Aorta (tissue), 5 donors: ENCODE data around the gene EPHA6. TPM values are rescaled to one million over a fixed set of nuclear protein-coding genes. Genes with fewer than 3 reads are reported as not detected.
"Not testable (repeated sequence)": the region's sequence is repeated elsewhere in the genome, so short reads cannot be mapped to it uniquely, and the experiment has no call there.

Experiments
- ATAC-seq: fragments of 200-7000 bp; cut with Tn5 transposase; one replicate; pipeline ENCODE4 v1.9.1; 2022; ENCODE audit warnings: moderate library complexity; ENCODE audit not compliant: low FRiP score
- DNase-seq, 2 donors: peaks; one replicate each; pipeline ENCODE4 v3.0.0-alpha.2; 2020
- H3K27ac ChIP-seq, 2 donors: one replicate each; pipeline ENCODE4 v1.5.1; 2013; ENCODE audit warnings: low read length in 2 of 2, mild to moderate bottlenecking in 2 of 2, moderate library complexity in 2 of 2, control low read depth in 1 of 2, inconsistent platforms in 1 of 2, low read depth in 1 of 2
- H3K27me3 ChIP-seq, 2 donors: one replicate each; pipeline ENCODE4 v1.6.1; 2013; ENCODE audit warnings: control low read depth in 1 of 2, low read length in 1 of 2, mild to moderate bottlenecking in 1 of 2, moderate library complexity in 1 of 2; ENCODE audit not compliant: insufficient read depth in 2 of 2, control insufficient read depth in 1 of 2
- H3K36me3 ChIP-seq, 2 donors: one replicate each; pipeline ENCODE4 v1.6.1; 2013; ENCODE audit warnings: control low read depth in 1 of 2, low read length in 1 of 2, mild to moderate bottlenecking in 1 of 2; ENCODE audit not compliant: insufficient read depth in 2 of 2, control insufficient read depth in 1 of 2
- H3K4me1 ChIP-seq, 2 donors: one replicate each; pipeline ENCODE4 v1.6.1; 2013; ENCODE audit warnings: low read length in 2 of 2, control low read depth in 1 of 2, mild to moderate bottlenecking in 1 of 2, moderate library complexity in 1 of 2; ENCODE audit not compliant: insufficient read depth in 2 of 2, control insufficient read depth in 1 of 2
- H3K4me3 ChIP-seq, 2 donors: one replicate each; pipeline ENCODE4 v1.5.1; 2013; ENCODE audit warnings: low read length in 2 of 2, control low read depth in 1 of 2, mild to moderate bottlenecking in 1 of 2
- H3K9me3 ChIP-seq: one replicate; pipeline ENCODE4 v1.6.1; 2013; ENCODE audit warnings: mild to moderate bottlenecking, low read length; ENCODE audit not compliant: control insufficient read depth
- WGBS, 2 donors: extraction: QIAGEN DNeasy Blood & Tissue Kit; methylation state at CpG; one replicate each; pipeline ENCODE4 v1.1.7; 2013; 5-methylcytosine and 5-hydroxymethylcytosine counted together
- intact Hi-C, 2 donors: fragments of 100-400 bp; cut with DNase I; formaldehyde crosslinking; loops; one replicate each; pipeline versions ENCODE4 v1.14.2 to v1.15.0; 2022
- polyA plus RNA-seq, 2 donors: library from polyadenylated mRNA; stranded (reverse); fragments of 200-250 nt; gene quantifications; one replicate each; pipeline ENCODE4 v1.2.3, GENCODE V29; 2013
- total RNA-seq, 2 donors: library from RNA; stranded (reverse); fragmentation: NEBNext Ultra II Directional; extraction: Animal tissue kit (Norgen Biotek cat#: 25700); gene quantifications; one replicate each; pipeline ENCODE4 v1.2.1, GENCODE V29; 2021
- donor health status: healthy with polysubstance abuse.
- donor health status: Bipolar disorder and iron deficiency.
- donor health status: DM: no; HTN: no; CAD: no.
- donor health status: DM: no; HTN: no; CAD: no.
- donor health status: DM: yes; HTN: yes; CAD: no.

Gene EPHA6
- total and polyA plus RNA-seq, 4 donors: 0.33 to 2.8 (median 1.8) TPM; not detected in 1

GRCh38 chr3:96991231-96991630 is 176.8 kb downstream of the EPHA6 start:
- intact Hi-C loops: no loop called here
- H3K27ac ChIP-seq: no peak overlapping the region
- 59 to 74% methylated on average over 2 of the region's 2 CpGs for WGBS, 2 donors
- no peak overlapping the region for H3K4me3 ChIP-seq
- DNase-seq (no peak), ATAC-seq (no peak)
- no peaks in the 10 kb centered on the region for H3K27me3 ChIP-seq
- H3K4me1 ChIP-seq: no peaks in the 10 kb centered on the region
- no peaks in the 10 kb centered on the region for H3K36me3 ChIP-seq
- H3K9me3 ChIP-seq: no peaks in the 10 kb centered on the region

- Histone ChIP-seq H3K4me1 (no peaks in the 10 kb centered on the region), H3K27ac (no peak overlapping the region), H3K9me3 (no peaks in the 10 kb centered on the region), H3K4me3 (no peak overlapping the region), H3K36me3 (no peaks in the 10 kb centered on the region), H3K27me3 (no peaks in the 10 kb centered on the region)
- ATAC-seq (no peak), DNase-seq (no peak)
- intact Hi-C loops: no loop called here
- WGBS, 2 donors: 65% methylated on average over 4 of the region's 4 CpGs
Measured at GRCh38 chr3:96991800-96992365, 177.5 kb downstream of the EPHA6 start.

GRCh38 chr3:96994988-96995387 is 180.6 kb downstream of the EPHA6 start:
- no peaks in the 10 kb centered on the region for H3K36me3 ChIP-seq
- no peak for DNase-seq
- no peaks in the 10 kb centered on the region for H3K4me1 ChIP-seq
- ATAC-seq: no peak
- no peak overlapping the region for H3K4me3 ChIP-seq
- intact Hi-C loops: no loop called here
- no peaks in the 10 kb centered on the region for H3K27me3 ChIP-seq
- no peaks in the 10 kb centered on the region for H3K9me3 ChIP-seq
- H3K27ac ChIP-seq: no peak overlapping the region
- WGBS, 2 donors: 84 to 86% methylated on average over 3 of the region's 3 CpGs

- no peak overlapping the region for H3K27ac ChIP-seq
- H3K4me1 ChIP-seq: no peaks in the 10 kb centered on the region
- H3K9me3 ChIP-seq: no peaks in the 10 kb centered on the region
- ATAC-seq (no peak), DNase-seq (no peak)
- H3K27me3 ChIP-seq: no peaks in the 10 kb centered on the region
- H3K4me3 ChIP-seq: no peak overlapping the region
- intact Hi-C loops: no loop called here
- H3K36me3 ChIP-seq: no peaks in the 10 kb centered on the region
- 67 to 76% methylated on average over 1 of the region's 1 CpG for WGBS, 2 donors
Measured at GRCh38 chr3:96996009-96996408, 181.6 kb downstream of the EPHA6 start.

GRCh38 chr3:97001611-97002010 is 187.2 kb downstream of the EPHA6 start:
- no peak for DNase-seq
- Histone ChIP-seq H3K36me3 (no peaks in the 10 kb centered on the region), H3K9me3 (no peaks in the 10 kb centered on the region), H3K4me1 (no peaks in the 10 kb centered on the region), H3K27me3 (no peaks in the 10 kb centered on the region), H3K4me3 (no peak overlapping the region), H3K27ac (no peak overlapping the region)
- ATAC-seq: no peak
- 18 to 21% methylated on average over 1 of the region's 1 CpG for WGBS, 2 donors
- intact Hi-C loops: no loop called here

GRCh38 chr3:97009427-97010019 is 195.1 kb downstream of the EPHA6 start:
- Histone ChIP-seq H3K27ac (no peak overlapping the region), H3K27me3 (no peaks in the 10 kb centered on the region), H3K4me3 (no peak overlapping the region), H3K4me1 (no peaks in the 10 kb centered on the region), H3K9me3 (no peaks in the 10 kb centered on the region), H3K36me3 (no peaks in the 10 kb centered on the region)
- intact Hi-C loops: no loop called here
- ATAC-seq (no peak), DNase-seq (peak; percentile 28 to 57)
- WGBS, 2 donors: 64 to 74% methylated on average over 7 of the region's 7 CpGs

- Histone ChIP-seq H3K4me3 (no peak overlapping the region), H3K27ac (no peak overlapping the region), H3K27me3 (no peaks in the 10 kb centered on the region), H3K4me1 (no peaks in the 10 kb centered on the region), H3K36me3 (no peaks in the 10 kb centered on the region), H3K9me3 (no peaks in the 10 kb centered on the region)
- 80 to 82% methylated on average over 2 of the region's 2 CpGs for WGBS, 2 donors
- DNase-seq (no peak), ATAC-seq (no peak)
- intact Hi-C loops: no loop called here
Measured at GRCh38 chr3:97010881-97011657, 196.7 kb downstream of the EPHA6 start.

GRCh38 chr3:97021778-97022177 is 207.4 kb downstream of the EPHA6 start:
- Histone ChIP-seq H3K36me3 (no peaks in the 10 kb centered on the region), H3K27me3 (no peaks in the 10 kb centered on the region), H3K27ac (no peak overlapping the region), H3K9me3 (peaks cover 2% of the 10 kb centered on the region), H3K4me3 (no peak overlapping the region), H3K4me1 (no peaks in the 10 kb centered on the region)
- ATAC-seq (no peak), DNase-seq (no peak)
- 71 to 74% methylated on average over 1 of the region's 1 CpG for WGBS, 2 donors
- intact Hi-C loops: no loop called here

GRCh38 chr3:97025612-97026011 is 211.2 kb downstream of the EPHA6 start:
- not testable (repeated sequence) for ATAC-seq, H3K9me3 ChIP-seq
- 92 to 95% methylated on average over 8 of the region's 8 CpGs for WGBS, 2 donors

More at GRCh38 chr3:97025612-97026011, 211.2 kb downstream of the EPHA6 start:
- H3K4me3 ChIP-seq, H3K27me3 ChIP-seq, H3K27ac ChIP-seq, intact Hi-C loops, H3K4me1 ChIP-seq, DNase-seq, H3K36me3 ChIP-seq: not testable (repeated sequence)
